NCI-H1092 treated with DMSO at 0.1 percent for 48 hours (cell line): ENCODE measurements around the gene STC2.

Experiments
- DNase-seq: peaks from one replicate; lab custom pipeline; 2025; lab: John Stamatoyannopoulos, UW

The STC2 gene

DNA sequence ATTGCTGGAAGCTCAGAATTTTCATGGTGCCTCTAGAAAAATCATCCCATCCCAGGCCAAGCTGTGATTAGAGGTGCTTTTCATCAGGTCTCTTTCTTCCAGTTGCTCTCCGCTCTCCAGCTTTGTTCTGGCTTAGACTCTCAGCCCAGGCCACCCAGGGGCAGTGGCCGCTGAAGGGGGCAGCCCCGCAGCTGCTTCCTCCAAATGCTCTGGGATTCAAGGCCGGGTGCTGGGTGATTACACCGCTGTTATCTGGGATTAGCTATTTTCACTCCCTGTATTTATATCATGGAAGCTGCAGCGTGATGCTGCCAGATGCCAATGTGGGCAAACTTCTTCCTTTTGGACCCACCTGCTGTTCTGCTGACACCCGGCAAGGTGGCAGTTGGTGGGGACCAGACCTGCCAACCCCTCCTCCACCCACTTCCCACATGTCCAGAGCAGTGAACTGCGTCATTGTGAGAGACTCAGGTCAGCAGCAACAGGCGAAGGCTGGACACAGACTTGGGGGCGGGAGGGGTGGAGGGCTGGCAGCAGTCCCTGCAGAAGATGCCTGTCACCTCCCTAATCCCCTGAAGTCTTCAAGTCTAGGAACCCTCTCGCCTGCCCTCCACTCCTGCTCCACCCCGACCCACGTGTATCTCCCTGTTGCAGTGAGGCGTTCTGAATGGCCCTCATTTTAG, 59.3 kb downstream of the STC2 start:
- no peak for DNase-seq

DNA sequence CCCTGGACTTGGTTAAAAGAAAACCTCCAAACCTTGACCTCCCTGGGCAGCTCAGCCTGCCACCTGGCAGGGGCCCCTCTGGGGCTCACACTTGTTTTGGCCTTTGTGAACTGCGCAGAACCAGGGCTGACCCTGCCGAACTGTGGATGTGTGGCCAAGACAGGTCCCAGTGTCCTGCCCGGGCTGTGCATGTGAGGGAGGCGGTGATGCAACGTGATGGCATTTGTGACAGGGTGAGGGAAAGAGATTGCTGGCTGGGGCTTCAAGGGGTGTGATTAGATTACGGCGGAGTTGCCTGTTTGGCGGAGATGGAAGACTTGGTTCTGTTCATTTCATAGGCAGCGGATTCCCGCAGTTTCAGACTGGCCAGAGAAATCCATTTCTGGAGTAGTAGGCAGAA, 62.8 kb downstream of the STC2 start:
- no peak for DNase-seq
